CD4-positive, alpha-beta T cell treated with Interleukin-17A for 1 hour (primary cell): ENCODE data around the gene CRHR1.

Experiments used
- DNase-seq: peaks from one replicate; pipeline ENCODE4 v3.0.0-alpha.2; 2020

Gene CRHR1

DNA sequence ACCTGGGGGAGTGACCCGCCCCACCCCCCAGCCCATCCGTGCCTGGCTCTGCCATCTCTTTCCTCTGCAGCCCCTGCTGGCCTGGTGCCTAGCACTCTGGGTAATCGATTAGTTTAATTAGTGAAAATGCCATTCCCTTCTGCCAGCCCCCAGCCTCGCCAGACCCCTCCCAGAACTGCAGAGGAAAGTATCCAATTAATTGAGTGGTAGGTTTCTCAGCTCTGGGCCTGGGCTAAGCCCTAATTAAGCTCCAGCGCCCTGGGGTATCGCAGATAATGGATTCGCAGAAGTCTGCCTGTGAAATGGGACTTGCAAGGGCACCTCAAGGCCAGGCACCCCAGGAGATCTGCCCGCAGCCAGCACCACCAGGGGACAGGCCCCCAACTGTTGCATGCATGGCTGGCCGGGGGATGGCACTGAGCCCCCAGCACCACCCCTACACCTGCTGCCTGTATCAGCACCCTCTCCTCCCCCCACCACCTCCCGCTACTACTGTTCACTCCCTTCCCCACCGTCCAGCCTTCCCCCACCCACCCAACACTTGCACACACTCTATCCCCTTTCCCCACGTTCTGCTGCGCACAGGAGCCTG lies 40.9 kb downstream of the CRHR1 start:
- DNase-seq: no peak

DNA sequence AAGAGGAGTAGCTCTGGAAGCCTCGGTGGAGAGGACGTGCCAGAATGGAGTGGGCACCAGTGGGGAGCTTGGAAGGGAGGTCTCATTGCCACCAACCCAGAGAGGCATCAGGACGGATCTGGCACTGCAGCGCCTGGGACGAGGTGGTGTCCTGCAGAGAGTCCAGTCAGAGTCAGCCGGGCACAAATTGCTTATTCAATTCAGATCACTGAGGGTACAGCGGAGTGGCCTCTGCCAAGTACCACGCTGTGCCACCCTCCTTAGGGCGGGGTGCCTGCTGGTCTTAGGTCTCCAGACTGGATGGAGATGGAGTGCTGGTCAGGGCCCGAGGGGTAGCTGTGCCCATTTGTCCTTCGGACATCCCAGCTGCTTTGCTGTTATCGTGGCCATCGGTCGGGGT lies 41.7 kb downstream of the CRHR1 start:
- DNase-seq: no peak

DNA sequence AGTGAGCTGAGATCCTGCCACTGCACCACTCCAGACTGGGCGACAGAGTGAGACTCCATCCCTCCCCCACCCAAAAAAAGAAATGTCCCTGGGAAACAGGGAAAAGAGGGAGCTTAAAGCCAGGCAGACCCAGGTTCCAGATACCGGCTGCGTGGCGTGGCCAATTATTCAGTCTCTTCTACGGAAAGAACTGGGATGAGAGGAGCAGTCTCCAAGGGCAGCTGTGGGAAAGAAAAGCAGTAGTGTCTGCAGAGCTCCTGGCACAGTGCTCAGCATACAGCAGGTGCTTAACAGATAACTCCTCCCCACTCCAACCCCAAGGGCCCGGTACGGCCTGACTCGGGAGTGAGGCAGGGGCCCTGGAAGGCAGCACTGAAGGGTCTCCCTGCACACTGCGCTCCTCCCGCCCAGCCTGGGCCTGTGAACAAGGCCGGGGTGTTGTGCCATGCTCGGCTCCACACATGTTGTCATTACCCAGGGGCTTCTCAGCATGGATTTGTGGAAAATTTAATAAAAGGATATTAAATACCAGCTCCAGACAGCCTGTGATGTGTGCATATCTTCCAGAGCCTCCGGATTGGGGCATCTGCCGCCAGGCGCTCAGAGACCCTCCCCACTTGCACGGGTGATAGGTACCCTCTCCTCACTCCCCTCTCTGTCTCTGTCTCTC lies 42.9 kb downstream of the CRHR1 start:
- no peak for DNase-seq

- no peak for DNase-seq
Measured at GRCh38 chr17:45828171-45828570, 44.1 kb downstream of the CRHR1 start.

DNA sequence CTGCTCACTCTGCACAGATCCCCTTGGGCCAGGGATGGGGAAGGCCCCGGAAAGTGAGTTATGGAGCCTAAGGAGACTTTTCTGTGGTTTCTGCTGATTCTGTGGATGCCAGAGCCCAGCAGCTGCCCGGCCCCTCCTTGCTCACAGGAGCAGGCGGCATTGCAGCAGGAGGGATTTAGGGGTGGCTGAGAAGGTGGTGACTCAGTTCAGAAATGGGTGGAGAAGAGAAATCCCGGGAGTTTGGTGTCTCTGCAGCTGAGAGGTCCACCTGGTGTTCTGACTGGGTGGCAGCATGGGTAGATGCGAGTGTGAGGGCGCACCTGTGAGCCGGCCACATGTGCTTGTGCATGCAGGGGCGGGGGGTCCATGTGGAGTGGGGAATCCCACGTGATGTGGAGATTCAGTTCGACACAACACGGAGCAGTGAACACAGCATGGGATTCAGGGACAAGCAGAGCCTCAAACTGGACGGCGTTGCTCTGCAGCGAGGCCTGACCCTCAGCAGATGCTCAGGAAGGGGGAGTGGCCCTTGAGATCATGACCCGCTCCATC lies 44.5 kb downstream of the CRHR1 start:
- DNase-seq: no peak

DNA sequence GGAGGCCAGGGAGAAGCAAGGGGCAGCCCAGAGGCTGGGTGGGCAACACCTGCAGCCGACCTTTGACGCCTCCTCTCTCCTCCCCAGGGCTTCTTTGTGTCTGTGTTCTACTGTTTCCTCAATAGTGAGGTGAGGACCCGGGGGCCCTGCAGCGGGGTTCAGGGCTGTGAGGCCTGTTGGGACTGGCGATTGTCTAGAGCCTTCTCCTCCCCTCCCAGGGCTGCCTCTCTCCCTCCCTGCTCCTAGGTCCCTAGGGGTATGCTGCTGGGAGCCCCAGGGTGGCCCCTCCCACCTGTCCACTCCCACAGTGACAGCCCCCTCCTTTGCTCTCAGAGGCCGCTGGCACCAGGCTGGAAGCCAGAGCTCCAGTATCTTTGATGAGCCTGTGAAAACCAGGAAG lies 49.8 kb downstream of the CRHR1 start:
- no peak for DNase-seq

GRCh38 chr17:45834471-45835396 lies 50.6 kb downstream of the CRHR1 start:
- no peak for DNase-seq

- DNase-seq: no peak
Measured at GRCh38 chr17:45835481-45835880, 51.4 kb downstream of the CRHR1 start.

- no peak for DNase-seq
Measured at GRCh38 chr17:45836047-45837044, 52.2 kb downstream of the CRHR1 start.

DNA sequence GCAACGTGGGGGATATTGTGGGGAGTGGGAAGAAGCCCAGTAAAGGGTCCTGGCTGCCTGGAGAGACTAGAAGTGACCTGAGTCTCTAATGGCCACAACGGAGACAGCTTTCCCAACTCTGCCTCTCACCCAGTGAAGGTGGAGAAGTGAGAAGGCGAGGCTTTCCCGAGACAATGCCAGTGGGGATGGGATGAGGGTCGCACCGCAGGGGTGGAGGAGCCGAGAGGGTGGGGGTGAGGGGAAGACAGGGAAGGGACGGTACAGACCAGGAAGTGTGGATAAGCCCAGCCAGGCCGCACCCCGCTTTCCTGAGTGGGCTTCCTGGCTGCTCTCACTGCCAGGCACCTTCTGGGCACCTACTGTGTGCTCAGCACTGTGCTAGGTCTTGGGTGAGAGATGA lies 53.1 kb downstream of the CRHR1 start:
- DNase-seq: no peak

GRCh38 chr17:45837603-45838002 lies 53.5 kb downstream of the CRHR1 start:
- DNase-seq: no peak

- DNase-seq: no peak
Measured at GRCh38 chr17:45838751-45839295, 54.7 kb downstream of the CRHR1 start.

DNA sequence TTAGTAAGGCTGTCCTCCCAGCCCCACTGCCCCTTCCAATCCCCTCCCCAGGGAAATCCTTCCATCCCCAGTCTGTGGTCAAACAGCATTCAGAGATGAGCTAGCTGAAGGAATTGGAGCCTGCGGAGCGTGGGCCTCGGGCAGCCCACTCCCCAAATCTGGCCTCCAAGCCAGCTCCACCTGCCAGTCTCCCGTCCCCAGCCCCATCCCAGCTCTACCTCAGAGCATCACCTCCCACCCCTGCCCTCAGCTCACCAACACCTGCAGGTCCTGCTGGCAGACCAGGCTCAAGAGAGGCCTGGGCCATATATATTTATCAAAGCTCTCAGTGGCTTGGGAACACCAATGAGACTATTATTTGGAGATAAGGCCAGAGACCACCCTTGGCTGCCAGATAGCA lies 55.3 kb downstream of the CRHR1 start:
- no peak for DNase-seq

DNA sequence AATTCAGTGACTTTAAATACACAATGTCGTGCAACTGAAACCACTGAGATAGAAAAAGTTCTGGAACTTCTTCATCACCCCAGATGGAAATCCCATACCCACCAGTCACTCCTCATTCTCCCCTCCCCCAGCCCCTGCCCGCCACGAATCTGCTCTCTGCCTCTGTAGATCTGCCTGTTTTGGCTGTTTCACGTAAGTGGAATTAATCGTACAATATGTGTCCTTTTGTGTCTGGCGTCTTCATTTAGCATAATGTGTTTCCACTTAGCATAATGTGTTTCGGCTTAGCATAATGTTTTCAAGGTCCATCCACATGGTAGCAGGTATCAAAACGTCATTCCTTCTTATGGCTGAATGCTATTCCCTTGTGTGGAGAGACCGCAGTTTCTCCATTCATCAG lies 57.1 kb downstream of the CRHR1 start:
- DNase-seq: no peak

- no peak for DNase-seq
Measured at GRCh38 chr17:45841883-45842525, 57.9 kb downstream of the CRHR1 start.

- DNase-seq: no peak
Measured at GRCh38 chr17:45843722-45844121, 59.6 kb downstream of the CRHR1 start.

- DNase-seq: no peak
Measured at GRCh38 chr17:45844695-45845375, 60.7 kb downstream of the CRHR1 start, which contains the start of gene SPPL2C. Gene SPPL2C, plus strand, starts transcription at chr17:45844881. Its CDS starts 26 bp downstream, at chr17:45844907.

GRCh38 chr17:45845376-45846185 lies 61.5 kb downstream of the CRHR1 start:
- no peak for DNase-seq

DNA sequence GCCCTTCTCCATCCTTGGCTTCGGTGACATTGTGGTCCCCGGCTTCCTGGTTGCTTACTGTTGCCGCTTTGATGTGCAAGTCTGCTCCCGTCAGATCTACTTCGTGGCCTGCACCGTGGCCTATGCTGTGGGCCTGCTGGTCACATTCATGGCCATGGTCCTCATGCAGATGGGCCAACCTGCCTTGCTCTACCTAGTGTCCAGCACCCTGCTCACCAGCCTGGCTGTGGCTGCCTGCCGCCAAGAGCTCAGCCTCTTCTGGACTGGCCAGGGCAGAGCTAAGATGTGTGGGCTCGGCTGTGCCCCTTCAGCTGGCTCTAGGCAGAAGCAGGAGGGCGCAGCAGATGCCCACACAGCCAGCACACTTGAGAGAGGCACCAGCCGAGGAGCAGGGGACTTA lies 62.1 kb downstream of the CRHR1 start:
- DNase-seq: no peak

DNA sequence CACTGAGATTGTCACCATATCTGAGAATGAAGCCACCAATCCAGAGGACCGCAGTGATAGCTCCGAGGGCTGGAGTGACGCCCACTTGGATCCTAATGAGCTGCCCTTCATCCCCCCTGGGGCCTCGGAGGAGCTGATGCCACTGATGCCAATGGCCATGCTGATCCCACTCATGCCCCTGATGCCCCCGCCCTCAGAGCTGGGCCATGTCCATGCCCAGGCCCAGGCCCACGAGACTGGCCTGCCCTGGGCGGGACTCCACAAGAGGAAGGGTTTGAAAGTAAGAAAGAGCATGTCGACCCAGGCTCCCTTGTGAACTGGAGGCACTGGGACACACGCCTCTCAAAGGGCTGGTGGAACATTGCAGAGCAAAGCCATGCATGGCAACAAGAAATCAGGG lies 62.5 kb downstream of the CRHR1 start:
- no peak for DNase-seq
